Aorta (tissue), 5 donors: Measurements from ENCODE around the gene PDE2A. TPM values are rescaled to one million over a fixed set of nuclear protein-coding genes. Genes with fewer than 3 reads are reported as not detected.

Experiments
- ATAC-seq: fragments of 200-7000 bp; cut with Tn5 transposase; one replicate; pipeline ENCODE4 v1.9.1; 2022; ENCODE audit warnings: moderate library complexity; ENCODE audit not compliant: low FRiP score
- DNase-seq, 2 donors: peaks; one replicate each; pipeline ENCODE4 v3.0.0-alpha.2; 2020
- H3K27ac ChIP-seq, 2 donors: one replicate each; pipeline ENCODE4 v1.5.1; 2013; ENCODE audit warnings: low read length in 2 of 2, mild to moderate bottlenecking in 2 of 2, moderate library complexity in 2 of 2, control low read depth in 1 of 2, inconsistent platforms in 1 of 2, low read depth in 1 of 2
- H3K27me3 ChIP-seq, 2 donors: one replicate each; pipeline ENCODE4 v1.6.1; 2013; ENCODE audit warnings: control low read depth in 1 of 2, low read length in 1 of 2, mild to moderate bottlenecking in 1 of 2, moderate library complexity in 1 of 2; ENCODE audit not compliant: insufficient read depth in 2 of 2, control insufficient read depth in 1 of 2
- H3K36me3 ChIP-seq, 2 donors: one replicate each; pipeline ENCODE4 v1.6.1; 2013; ENCODE audit warnings: control low read depth in 1 of 2, low read length in 1 of 2, mild to moderate bottlenecking in 1 of 2; ENCODE audit not compliant: insufficient read depth in 2 of 2, control insufficient read depth in 1 of 2
- H3K4me1 ChIP-seq, 2 donors: one replicate each; pipeline ENCODE4 v1.6.1; 2013; ENCODE audit warnings: low read length in 2 of 2, control low read depth in 1 of 2, mild to moderate bottlenecking in 1 of 2, moderate library complexity in 1 of 2; ENCODE audit not compliant: insufficient read depth in 2 of 2, control insufficient read depth in 1 of 2
- H3K4me3 ChIP-seq, 2 donors: one replicate each; pipeline ENCODE4 v1.5.1; 2013; ENCODE audit warnings: low read length in 2 of 2, control low read depth in 1 of 2, mild to moderate bottlenecking in 1 of 2
- H3K9me3 ChIP-seq: one replicate; pipeline ENCODE4 v1.6.1; 2013; ENCODE audit warnings: mild to moderate bottlenecking, low read length; ENCODE audit not compliant: control insufficient read depth
- WGBS, 2 donors: extraction: QIAGEN DNeasy Blood & Tissue Kit; methylation state at CpG; one replicate each; pipeline ENCODE4 v1.1.7; 2013; 5-methylcytosine and 5-hydroxymethylcytosine counted together
- intact Hi-C, 2 donors: fragments of 100-400 bp; cut with DNase I; formaldehyde crosslinking; loops; one replicate each; pipeline versions ENCODE4 v1.14.2 to v1.15.0; 2022
- polyA plus RNA-seq, 2 donors: library from polyadenylated mRNA; stranded (reverse); fragments of 200-250 nt; gene quantifications; one replicate each; pipeline ENCODE4 v1.2.3, GENCODE V29; 2013
- total RNA-seq, 2 donors: library from RNA; stranded (reverse); fragmentation: NEBNext Ultra II Directional; extraction: Animal tissue kit (Norgen Biotek cat#: 25700); gene quantifications; one replicate each; pipeline ENCODE4 v1.2.1, GENCODE V29; 2021
- donor health status: healthy with polysubstance abuse.
- donor health status: Bipolar disorder and iron deficiency.
- donor health status: DM: no; HTN: no; CAD: no.
- donor health status: DM: no; HTN: no; CAD: no.
- donor health status: DM: yes; HTN: yes; CAD: no.

PDE2A gene
- total and polyA plus RNA-seq, 4 donors, result 0.38 to 80.8 (median 27.2) TPM

- intact Hi-C loops, result loop anchor here (1.0 to 5.0 kb wide), 3 partner anchors 97 to 211 kb away; no protein-coding TSS in a partner anchor
- Histone ChIP-seq H3K4me1 (no peaks in the 10 kb centered on the region), H3K9me3 (no peaks in the 10 kb centered on the region), H3K4me3 (no peak overlapping the region), H3K36me3 (peaks cover 0 to 1% of the 10 kb centered on the region in 2 donors), H3K27ac (no peak overlapping the region), H3K27me3 (no peaks in the 10 kb centered on the region)
- WGBS, 2 donors, result 53 to 56% methylated on average over 7 of the region's 7 CpGs
- ATAC-seq (peak; percentile 78), DNase-seq (peak; percentile 72 to 92)
These were observed 9.6 kb upstream of the PDE2A start for GRCh38 chr11:72683782-72684200.

DNA sequence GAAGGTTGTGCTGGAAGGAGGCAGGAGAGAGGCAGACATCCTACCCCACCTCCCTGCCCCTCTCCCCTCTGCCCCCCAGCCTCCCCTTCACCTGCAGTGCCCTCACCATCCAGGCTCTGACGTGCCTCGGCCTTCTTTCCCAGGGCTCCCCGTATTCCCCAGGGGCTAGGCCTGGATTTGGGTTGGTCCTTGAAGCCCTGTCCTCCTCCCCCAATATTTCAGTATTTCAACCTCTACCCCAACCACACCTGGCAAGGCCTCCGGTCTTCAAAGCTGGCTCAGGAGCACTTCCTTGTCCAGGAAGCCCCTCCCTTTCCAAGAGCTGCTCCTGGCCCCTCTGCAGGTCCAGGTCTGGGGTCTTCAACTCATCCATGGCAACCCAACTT, 8.6 kb upstream of the PDE2A start:
- intact Hi-C loops, result loop anchor here (1.0 to 5.0 kb wide), 2 partner anchors 98 to 211 kb away; no protein-coding TSS in a partner anchor
- Histone ChIP-seq H3K27me3 (no peaks in the 10 kb centered on the region), H3K27ac (no peak overlapping the region), H3K36me3 (peaks cover 0 to 1% of the 10 kb centered on the region in 2 donors), H3K4me1 (no peaks in the 10 kb centered on the region), H3K9me3 (no peaks in the 10 kb centered on the region), H3K4me3 (no peak overlapping the region)
- ATAC-seq, result no peak
- WGBS, 2 donors, result 51 to 55% methylated on average over 1 to 4 of the region's 4 CpGs
- DNase-seq, result no peak

- DNase-seq, result no peak
- Histone ChIP-seq H3K27ac (no peak overlapping the region), H3K9me3 (no peaks in the 10 kb centered on the region), H3K36me3 (no peaks in the 10 kb centered on the region), H3K4me3 (no peak overlapping the region), H3K27me3 (no peaks in the 10 kb centered on the region), H3K4me1 (no peaks in the 10 kb centered on the region)
- WGBS, 2 donors, result 62 to 68% methylated on average over 5 of the region's 5 CpGs
- no peak for ATAC-seq
- intact Hi-C loops, result loop anchor here (5.0 kb wide), 1 partner anchor 210 kb away; no protein-coding TSS in a partner anchor
These were observed 8.1 kb upstream of the PDE2A start for GRCh38 chr11:72682238-72682857.

GRCh38 chr11:72681226-72682153, 7.3 kb upstream of the PDE2A start:
- Histone ChIP-seq H3K4me1 (no peaks in the 10 kb centered on the region), H3K36me3 (no peaks in the 10 kb centered on the region), H3K27ac (no peak overlapping the region), H3K27me3 (no peaks in the 10 kb centered on the region), H3K9me3 (no peaks in the 10 kb centered on the region), H3K4me3 (no peak overlapping the region)
- intact Hi-C loops, result loop anchor here (5.0 kb wide), 1 partner anchor 209 kb away; no protein-coding TSS in a partner anchor
- ATAC-seq (no peak), DNase-seq (no peak)
- WGBS, 2 donors, result 35 to 38% methylated on average over 17 of the region's 17 CpGs

GRCh38 chr11:72680624-72681158, 6.5 kb upstream of the PDE2A start:
- DNase-seq (no peak), ATAC-seq (no peak)
- no peaks in the 10 kb centered on the region for H3K4me1 ChIP-seq
- no peaks in the 10 kb centered on the region for H3K27me3 ChIP-seq
- 68 to 70% methylated on average over 5 to 6 of the region's 6 CpGs for WGBS, 2 donors
- H3K36me3 ChIP-seq, result no peaks in the 10 kb centered on the region
- H3K9me3 ChIP-seq, result no peaks in the 10 kb centered on the region
- intact Hi-C loops, result loop anchor here (5.0 kb wide), 1 partner anchor 208 kb away; no protein-coding TSS in a partner anchor
- no peak overlapping the region for H3K27ac ChIP-seq
- H3K4me3 ChIP-seq, result no peak overlapping the region

- H3K4me1 ChIP-seq, result no peaks in the 10 kb centered on the region
- DNase-seq, result no peak
- ATAC-seq, result no peak
- 57 to 69% methylated on average over 4 to 5 of the region's 5 CpGs for WGBS, 2 donors
- H3K36me3 ChIP-seq, result no peaks in the 10 kb centered on the region
- intact Hi-C loops, result loop anchor here (5.0 kb wide), 1 partner anchor 208 kb away; no protein-coding TSS in a partner anchor
- H3K27ac ChIP-seq, result no peak overlapping the region
- H3K4me3 ChIP-seq, result no peak overlapping the region
- no peaks in the 10 kb centered on the region for H3K9me3 ChIP-seq
- no peaks in the 10 kb centered on the region for H3K27me3 ChIP-seq
These were observed 5.6 kb upstream of the PDE2A start for GRCh38 chr11:72679869-72680268.

DNA sequence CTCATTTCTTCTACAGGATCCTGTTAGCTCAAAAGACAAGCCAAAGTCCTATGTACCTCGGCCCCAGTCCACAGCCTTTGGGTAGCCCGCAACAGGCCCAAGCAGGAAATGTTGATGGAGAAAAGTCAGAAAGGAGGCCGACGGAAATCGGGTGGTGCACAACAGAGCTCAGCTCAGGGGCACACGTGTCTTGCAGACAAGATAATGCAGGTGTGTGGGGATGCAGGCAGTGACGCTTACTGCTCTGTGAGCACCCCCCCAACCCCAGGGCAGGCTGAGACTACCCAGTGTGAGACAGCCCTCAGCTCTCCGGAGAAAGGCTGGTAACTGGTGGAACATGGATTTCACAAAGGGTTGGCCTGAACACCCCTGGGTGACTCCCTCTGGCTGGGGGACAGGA, 4.3 kb upstream of the PDE2A start:
- WGBS, 2 donors, result 76 to 79% methylated on average over 8 of the region's 8 CpGs
- Histone ChIP-seq H3K4me3 (no peak overlapping the region), H3K27ac (no peak overlapping the region), H3K4me1 (no peaks in the 10 kb centered on the region), H3K9me3 (no peaks in the 10 kb centered on the region), H3K27me3 (no peaks in the 10 kb centered on the region), H3K36me3 (no peaks in the 10 kb centered on the region)
- intact Hi-C loops, result no loop called here
- DNase-seq (no peak), ATAC-seq (no peak)

GRCh38 chr11:72676861-72677341, 2.7 kb upstream of the PDE2A start:
- Histone ChIP-seq H3K27me3 (no peaks in the 10 kb centered on the region), H3K27ac (no peak overlapping the region), H3K4me1 (no peaks in the 10 kb centered on the region), H3K36me3 (no peaks in the 10 kb centered on the region), H3K9me3 (no peaks in the 10 kb centered on the region), H3K4me3 (no peak overlapping the region)
- DNase-seq, result peak; percentile 75 to 92
- WGBS, 2 donors, result 3% methylated on average over 25 to 30 of the region's 30 CpGs
- no peak for ATAC-seq
- intact Hi-C loops, result no loop called here
